ENCODE measurements around the gene CSF2RB.

CSF2RB gene

GRCh38 chr22:36913427-36914389 is at the start of gene CSF2RB:
TSS of gene CSF2RB (plus strand) at chr22:36913628. CDS start at chr22:36922208, 8,580 bp downstream.
- peak; percentile 50 for DNase-seq (ENCODE audit: low spot score)

GRCh38 chr22:36863979-36864378 is 49.4 kb upstream of the CSF2RB start:
- no peak for DNase-seq (ENCODE audit: low spot score)

GRCh38 chr22:36864454-36865215 is 48.8 kb upstream of the CSF2RB start:
- DNase-seq (ENCODE audit: low spot score) = no peak

- DNase-seq (ENCODE audit: low spot score) = no peak
Measured at GRCh38 chr22:36865346-36865745, 48.1 kb upstream of the CSF2RB start.

- no peak for DNase-seq (ENCODE audit: low spot score)
Measured at GRCh38 chr22:36867695-36868094, 45.7 kb upstream of the CSF2RB start.

GRCh38 chr22:36868546-36869181 is 44.8 kb upstream of the CSF2RB start:
- DNase-seq (ENCODE audit: low spot score) = no peak

GRCh38 chr22:36870250-36870649 is 43.2 kb upstream of the CSF2RB start:
- no peak for DNase-seq (ENCODE audit: low spot score)

GRCh38 chr22:36871669-36872081 is 41.8 kb upstream of the CSF2RB start:
- no peak for DNase-seq (ENCODE audit: low spot score)

GRCh38 chr22:36872084-36872483 is 41.3 kb upstream of the CSF2RB start:
- DNase-seq (ENCODE audit: low spot score) = no peak

- no peak for DNase-seq (ENCODE audit: low spot score)
Measured at GRCh38 chr22:36872866-36873498, 40.4 kb upstream of the CSF2RB start.

- DNase-seq (ENCODE audit: low spot score) = no peak
Measured at GRCh38 chr22:36873614-36874308, 39.7 kb upstream of the CSF2RB start.

GRCh38 chr22:36874309-36874696 is 39.1 kb upstream of the CSF2RB start:
- no peak for DNase-seq (ENCODE audit: low spot score)

GRCh38 chr22:36874736-36875135 is 38.7 kb upstream of the CSF2RB start:
- no peak for DNase-seq (ENCODE audit: low spot score)

- DNase-seq (ENCODE audit: low spot score) = no peak
Measured at GRCh38 chr22:36875741-36876140, 37.7 kb upstream of the CSF2RB start.

- no peak for DNase-seq (ENCODE audit: low spot score)
Measured at GRCh38 chr22:36879775-36880174, 33.7 kb upstream of the CSF2RB start.

- DNase-seq (ENCODE audit: low spot score) = no peak
Measured at GRCh38 chr22:36881504-36882245, 31.8 kb upstream of the CSF2RB start.

- no peak for DNase-seq (ENCODE audit: low spot score)
Measured at GRCh38 chr22:36884349-36885158, 28.9 kb upstream of the CSF2RB start.

- no peak for DNase-seq (ENCODE audit: low spot score)
Measured at GRCh38 chr22:36885474-36885873, 28.0 kb upstream of the CSF2RB start.

- DNase-seq (ENCODE audit: low spot score) = no peak
Measured at GRCh38 chr22:36886016-36886415, 27.4 kb upstream of the CSF2RB start.

- DNase-seq (ENCODE audit: low spot score) = no peak
Measured at GRCh38 chr22:36887162-36887561, 26.3 kb upstream of the CSF2RB start.
